GM18861 (cell line): ENCODE results near the gene SACM1L.
"Not testable (repeated sequence)": the region's sequence is repeated elsewhere in the genome, so short reads cannot be mapped to it uniquely, and the experiment has no call there.

ENCODE experiments used
- ATAC-seq: cut with Tn5 transposase; IDR thresholded peaks from one replicate; pipeline ENCODE4 v1.9.1; 2021; ENCODE audit not compliant: unreplicated experiment

The SACM1L gene

DNA sequence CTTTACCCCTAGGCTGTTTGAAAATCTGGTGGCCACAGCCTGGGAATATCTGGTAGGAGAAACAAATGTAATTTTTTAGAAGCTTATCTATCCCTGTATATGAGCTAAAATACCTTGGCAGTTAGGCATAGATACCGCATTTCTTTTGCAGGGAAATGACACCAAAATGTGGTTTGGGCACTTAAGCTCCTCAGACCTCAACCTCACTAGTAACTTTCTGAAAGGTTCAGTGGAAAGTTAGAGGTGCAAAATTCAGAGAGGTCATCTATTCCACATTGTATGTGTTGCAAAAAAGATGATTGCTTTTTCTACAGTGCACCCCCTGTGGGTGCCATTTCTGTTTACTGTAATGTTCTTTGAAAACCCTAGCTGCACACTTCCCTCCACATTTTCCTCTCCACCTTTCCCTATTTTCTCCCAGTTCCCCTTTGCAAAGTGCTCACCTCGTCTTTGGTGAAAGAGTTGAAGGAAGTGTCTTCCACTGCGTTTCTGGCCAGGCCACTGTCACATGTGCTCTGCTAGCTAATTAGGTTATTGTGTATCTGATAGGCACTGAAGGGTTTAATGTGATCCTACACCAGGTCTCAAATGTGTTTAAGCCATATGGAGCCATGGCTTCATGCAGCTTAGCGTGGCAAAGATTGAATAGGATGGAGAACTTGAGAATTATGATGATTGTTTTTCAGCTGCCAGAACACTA is 1.3 kb downstream of the SACM1L start:
- ATAC-seq, result no peak

DNA sequence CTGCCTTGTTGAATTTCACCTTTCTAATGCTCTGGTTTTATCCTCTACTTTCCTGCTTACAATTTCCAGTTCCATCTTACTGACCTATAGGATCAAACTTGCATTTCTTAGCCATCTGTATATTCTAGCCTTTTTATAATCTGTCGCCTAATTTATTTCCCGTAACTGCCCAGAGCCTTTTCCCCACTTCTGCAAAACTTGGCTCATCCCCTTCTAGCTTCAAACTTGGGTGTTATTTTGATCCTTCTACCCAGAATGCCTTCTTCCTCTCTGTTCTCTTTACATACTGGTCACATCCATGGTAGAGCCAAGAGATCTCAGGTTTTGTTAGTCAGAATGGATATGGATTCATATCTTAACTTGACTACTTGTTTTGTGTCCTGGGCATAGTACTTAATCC is 2.6 kb downstream of the SACM1L start:
- ATAC-seq, result no peak

DNA sequence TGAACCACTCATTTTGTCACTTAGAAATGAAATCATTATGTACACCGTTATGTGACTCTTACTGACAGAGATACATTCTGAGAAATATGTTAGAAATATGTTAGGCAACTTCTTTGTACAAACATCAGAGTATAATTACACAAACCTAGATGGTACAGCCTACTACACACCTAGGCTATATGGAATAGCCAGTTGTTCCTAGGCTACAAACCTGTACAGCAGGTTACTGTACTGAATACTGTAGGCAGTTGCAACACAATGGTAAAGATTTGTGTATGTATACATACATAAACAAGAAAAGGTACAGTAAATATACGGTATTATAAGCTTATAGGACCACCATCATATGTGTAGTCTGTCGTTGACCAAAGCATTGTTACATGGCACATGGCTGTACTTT is 3.7 kb downstream of the SACM1L start:
- ATAC-seq, result no peak

DNA sequence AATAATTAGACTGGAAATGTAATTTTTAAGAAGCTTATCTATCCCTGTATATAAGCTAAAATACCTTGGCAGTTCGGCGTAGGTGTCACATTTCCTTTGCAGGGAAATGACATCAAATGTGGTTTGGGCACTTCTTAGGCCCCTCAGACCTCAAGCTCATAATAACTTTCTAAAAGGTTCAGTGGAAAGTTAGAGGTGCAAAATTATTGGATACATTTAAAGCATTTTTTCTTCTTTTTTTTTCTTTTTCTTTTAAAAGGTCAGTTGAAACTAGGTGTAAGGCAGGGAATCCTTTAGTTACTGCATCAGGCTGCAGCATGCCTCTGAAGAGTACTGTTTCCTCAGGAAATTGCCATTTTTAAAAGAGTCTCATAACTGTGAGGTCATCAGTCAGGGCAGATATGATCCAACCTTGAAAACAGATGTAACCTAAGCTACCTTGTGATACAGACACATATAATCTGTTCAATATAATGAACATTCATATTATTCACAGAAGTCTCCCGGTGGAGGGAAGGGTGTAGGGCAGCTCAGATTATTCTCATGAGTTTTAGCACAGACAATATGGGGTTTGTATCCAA is 4.8 kb downstream of the SACM1L start:
- no peak for ATAC-seq

DNA sequence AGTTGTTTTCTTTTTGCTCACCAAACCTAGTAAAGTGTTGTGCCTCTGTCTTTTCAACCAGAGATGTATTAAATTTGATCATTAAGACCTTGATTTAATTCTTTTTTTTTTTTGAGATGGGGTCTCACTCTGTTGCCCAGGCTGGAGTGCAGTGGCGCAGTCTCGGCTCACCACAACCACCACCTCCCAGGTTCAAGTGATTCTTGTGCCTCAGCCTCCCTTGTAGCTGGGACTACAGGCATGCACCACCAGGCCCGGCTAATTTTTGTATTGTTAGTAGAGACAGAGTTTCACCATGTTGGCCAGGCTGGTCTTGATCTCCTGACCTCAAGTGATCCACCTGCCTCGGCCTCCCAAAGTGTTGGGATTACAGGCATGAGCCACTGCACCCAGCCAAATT is 6.0 kb downstream of the SACM1L start:
- not testable (repeated sequence) for ATAC-seq

DNA sequence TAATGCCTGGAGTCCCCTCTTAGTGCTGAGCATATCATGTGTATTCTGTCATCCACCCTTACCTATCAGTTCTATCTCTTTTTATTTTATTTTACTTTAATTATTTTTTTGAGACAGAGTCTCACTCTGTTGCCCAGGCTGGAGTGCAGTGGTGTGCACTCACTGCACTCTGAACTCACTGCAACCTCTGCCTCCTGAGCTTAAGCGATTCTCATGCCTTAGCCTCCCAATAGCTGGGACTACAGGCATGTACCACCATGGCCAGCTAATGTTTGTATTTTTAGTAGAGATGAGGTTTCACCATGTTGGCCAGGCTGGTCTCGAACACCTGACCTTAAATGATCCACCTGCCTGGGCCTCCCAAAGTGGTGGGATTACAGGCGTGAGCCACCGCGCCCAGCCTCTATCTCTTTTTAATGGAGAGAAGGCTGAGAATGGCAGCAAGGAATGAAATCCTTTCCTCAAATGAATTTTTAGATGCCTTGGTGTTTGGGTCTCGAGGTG is 11.4 kb downstream of the SACM1L start:
- no peak for ATAC-seq

DNA sequence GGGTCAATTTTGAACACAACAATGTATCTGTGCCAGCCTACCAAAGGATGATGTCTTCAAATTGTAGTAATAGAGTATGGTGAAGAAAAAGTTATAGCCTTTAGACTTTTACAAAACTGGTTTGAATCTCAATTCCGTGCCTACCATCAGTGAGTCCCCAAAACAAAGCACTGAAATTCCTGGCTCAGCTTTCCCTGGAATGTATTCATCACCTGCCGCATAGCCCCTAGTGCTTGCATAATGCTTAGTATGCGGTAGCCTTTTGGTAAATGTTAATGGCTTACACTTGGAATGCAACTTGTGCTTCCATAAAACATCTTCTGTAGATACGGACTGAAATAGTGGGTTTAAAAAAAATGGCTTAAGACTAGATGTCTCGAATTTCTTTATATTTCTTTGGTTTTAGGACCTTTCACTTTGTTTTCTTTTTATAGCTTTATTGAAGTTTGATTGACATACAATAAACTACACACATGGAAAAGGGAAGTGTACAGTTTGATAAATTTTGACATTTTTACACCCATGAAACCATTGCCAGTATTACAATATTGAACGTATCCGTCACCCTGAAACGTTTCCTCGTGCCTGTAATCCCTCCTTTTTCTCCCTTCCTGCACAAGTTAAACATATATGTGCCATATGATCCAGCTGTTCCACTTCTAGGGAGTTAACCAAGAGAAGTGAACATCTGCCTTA is 12.1 kb downstream of the SACM1L start:
- ATAC-seq, result no peak

DNA sequence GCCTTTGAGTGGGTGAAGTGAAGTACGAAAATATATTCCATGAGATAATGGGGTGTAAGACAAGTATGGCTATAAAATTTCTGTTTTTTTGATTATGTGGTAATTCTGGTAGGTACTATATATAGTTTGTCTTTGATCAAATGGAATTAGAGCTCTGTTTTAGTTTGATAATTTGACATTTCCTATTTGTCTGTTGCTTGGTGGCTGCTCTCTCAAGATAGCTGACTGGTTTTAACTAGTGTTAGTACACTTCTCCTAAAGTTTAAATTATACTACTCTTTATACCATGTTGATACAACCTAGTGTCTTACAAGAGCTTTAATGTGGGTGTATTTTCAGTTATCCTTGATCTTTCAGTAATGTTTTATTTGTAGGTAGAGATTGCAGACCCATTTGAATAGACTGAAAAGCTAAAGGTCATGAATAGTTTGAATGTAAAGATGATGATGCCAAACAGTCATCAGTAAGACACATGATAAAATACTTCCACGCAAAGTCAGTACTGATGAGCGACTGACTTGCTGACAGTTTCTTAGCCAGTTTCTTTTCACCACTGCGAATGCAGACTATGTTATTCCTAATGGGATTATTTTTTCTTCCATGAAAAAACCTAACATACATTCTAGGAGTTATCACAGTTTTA is 15.2 kb downstream of the SACM1L start:
- ATAC-seq, result no peak

DNA sequence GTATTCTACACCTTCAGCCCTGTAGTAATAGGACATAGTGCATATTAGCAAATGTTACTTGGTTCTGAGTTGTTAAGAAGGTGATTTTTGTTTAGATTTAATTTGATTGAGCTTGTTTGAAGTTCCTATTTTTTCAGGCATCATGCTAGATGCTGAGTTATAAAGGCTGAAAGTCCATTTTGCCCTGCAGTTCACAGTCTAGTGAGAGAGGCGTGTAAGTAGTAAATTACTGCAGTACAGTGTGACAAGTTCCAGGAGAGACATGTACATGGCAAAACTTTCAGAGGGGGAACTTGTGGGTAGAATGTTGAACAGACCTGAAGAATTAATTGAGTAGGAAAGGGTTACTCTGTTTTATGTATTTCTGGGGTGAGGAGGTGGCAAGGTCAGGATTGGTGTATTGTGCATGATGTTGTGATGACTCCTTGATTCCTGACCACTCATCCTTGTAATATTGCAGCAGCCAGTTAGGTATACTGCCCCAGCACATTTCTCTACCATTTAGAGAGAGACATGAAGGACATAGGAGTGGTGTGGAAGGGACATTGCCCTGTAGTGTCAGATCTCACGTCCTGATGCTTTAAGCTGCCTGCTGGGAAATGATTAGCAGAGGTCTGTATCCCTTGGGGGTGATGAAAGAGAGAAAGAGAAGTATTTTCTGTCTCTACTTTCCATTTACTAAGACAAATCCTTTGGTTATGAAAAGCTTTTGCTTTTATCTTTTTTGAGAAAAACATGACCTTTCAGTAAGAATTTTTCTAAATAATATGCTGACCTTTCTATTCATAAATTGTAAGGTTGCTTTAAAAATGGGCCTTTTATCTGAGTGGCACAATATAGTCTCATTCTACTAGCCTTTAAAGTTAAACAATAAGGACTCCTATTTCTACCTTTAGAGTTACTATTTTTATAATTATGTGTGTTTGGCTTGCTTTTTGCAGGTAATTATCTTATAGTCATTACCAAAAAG is 16.9 kb downstream of the SACM1L start:
- peak; percentile 58 for ATAC-seq

DNA sequence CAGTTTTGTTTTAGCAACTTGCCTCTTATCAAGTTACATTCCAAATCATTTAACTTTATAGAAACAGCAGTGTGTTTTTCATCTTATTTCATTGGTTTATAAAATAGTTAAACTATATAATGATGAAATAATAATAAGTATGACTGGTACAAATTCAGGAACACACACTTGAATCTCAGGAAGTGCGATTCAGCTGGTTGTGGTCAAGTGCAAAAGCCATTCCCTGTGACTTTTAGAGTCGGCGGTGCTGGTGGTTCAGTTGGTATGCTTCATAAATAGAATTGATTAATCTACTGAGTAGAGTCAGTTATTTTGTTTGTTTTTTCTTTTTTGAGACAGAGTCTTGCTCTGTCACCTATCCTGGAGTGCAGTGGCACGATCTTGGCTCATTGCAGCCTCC is 22.7 kb downstream of the SACM1L start:
- no peak for ATAC-seq

DNA sequence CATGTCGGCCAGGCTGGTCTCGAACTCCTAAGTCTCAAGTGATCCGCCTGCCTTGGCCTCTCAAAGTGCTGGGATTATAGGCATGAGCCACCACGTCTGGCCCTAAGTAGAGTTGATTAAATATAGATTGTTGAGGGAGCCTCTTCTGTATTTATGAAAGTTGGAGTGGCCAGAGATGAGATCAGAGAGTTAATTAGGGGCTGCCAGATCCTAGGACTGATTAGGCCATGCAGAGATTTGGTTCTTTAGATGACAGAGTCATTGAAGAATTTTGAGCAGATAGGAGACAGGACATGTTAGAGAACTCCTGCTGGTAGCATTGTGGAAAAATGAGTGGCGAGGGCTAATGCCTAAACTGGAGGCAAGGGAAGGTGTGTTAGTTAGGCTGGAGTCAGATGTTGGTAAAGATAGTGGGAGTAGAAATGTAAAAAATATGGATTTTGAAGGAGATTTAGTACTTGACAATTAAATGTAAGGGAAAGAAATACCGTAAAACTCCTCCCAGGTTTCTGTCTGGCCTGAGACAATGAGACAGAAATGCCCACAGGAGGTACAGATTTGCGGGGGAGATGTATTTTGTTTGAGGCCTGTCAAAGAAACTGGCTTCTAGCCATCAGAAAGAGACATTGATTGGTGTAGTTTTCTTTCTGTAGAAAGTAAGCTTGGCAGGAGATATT is 23.4 kb downstream of the SACM1L start:
- no peak for ATAC-seq

DNA sequence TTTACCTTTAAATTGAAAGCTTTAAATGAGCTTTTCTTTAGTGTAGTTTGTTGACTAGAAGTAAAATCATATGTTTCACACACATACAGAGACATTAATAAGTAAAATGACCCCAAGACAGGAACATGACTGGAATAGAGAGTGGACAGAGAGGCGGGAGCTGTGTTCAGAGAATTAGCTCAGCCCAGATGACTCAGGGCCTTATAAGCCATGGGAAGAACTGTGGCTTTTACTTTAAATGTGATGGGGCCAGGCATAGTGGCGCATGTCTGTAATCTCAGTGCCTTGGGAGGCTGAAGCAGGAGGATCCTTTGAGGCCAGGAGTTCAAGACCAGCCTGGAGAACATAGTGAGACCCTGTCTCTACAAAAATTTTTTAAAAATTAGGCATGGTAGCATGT is 26.7 kb downstream of the SACM1L start:
- no peak for ATAC-seq

DNA sequence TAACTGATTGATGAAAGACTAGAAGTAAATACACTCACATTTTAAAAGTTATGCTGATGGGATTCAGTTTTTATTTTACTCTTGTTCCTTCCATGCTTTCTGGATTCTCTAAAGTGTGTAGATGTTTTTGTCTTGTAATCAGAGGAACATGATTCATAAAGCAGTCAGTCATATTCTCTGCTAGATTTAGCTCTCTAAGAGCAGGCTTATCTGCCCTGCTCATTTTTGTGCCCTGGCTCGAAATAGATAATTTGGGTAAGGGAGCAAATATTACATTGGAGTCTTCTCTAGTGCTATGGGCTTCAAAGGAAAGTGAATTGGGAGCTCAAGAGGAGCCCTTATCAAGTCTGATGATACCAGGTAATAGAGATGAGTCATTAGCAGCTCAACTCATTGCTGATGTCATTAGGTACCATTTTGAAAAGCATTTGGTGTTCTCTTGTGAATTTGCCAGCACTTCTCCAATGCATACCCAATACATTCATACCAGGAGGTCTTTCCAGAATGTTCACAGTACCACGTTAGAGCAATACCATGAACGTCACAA is 27.7 kb downstream of the SACM1L start:
- ATAC-seq, result no peak

DNA sequence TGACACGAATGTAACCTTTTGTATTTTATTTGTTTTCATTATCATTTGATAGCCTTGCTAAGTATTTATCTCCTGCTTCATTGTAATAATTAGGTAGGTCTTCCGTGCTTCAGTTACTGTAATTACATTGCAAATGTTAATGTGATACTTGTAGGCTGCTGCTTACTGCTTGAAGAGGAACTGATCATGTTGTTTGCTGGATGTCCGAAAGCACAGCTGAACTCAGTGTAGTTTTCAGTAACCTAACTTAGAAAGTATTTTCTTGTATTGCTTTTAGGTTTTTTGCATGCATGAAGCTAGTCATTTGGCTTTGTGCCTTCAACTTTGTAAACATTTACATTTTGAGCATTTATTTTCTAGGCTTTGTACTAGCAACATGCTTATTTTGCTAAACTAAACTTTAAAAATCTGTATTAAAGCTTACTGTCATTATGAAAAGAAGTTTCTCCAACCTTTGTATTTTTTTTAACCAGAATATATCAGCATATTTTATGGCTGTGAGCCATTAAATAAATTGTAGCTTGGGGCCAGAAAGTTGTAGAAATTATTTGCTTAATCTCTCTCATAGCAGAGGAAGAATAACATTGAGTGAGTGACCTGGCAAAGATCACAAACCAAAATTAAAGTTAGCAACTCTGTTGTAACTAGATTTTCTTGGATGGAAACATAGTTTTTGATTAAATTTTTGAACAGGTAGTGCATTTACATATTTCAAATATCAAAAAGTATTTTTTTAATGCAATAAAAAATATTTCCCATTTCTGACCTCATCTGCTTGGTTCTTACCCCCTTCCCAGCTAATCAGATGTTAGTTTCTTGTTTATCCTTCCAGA is 30.7 kb downstream of the SACM1L start:
- no peak for ATAC-seq

DNA sequence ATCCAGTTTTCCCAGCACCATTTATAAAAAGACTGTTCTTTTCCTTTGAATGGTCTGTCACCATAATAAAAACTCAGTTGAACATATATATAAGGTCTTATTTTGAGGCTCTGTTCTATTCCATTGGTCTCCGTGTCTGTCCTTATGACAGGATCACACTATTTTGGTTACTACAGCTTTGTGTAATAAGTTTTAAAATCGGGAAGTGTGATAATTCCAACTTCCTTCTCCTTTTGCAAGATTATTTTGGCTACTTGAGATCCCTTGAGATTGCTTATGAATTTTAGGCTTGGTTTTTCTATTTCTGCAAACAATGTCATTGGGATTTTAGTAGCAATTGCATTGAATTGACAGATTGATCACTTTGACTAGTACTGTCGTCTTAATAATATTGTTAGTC is 35.7 kb downstream of the SACM1L start:
- no peak for ATAC-seq

DNA sequence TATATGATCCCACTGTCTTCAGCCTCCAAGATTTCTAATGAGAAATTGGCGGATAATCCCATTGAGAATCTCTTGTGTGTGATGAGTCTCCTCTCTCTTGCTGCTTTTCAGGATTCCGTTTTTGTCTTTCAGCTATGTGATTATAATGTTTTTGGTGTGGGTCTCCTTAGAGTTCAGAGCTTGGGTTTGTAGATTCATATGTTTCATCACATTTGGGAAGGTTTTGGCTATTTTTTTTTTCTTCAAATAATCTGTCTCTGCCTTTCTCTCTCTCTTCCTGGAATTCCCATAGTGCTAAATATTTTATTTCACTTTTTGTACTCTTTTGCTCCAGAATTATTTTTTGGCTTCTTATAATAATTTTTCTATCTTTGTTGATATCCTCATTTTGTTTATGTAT is 40.4 kb downstream of the SACM1L start:
- ATAC-seq, result no peak

DNA sequence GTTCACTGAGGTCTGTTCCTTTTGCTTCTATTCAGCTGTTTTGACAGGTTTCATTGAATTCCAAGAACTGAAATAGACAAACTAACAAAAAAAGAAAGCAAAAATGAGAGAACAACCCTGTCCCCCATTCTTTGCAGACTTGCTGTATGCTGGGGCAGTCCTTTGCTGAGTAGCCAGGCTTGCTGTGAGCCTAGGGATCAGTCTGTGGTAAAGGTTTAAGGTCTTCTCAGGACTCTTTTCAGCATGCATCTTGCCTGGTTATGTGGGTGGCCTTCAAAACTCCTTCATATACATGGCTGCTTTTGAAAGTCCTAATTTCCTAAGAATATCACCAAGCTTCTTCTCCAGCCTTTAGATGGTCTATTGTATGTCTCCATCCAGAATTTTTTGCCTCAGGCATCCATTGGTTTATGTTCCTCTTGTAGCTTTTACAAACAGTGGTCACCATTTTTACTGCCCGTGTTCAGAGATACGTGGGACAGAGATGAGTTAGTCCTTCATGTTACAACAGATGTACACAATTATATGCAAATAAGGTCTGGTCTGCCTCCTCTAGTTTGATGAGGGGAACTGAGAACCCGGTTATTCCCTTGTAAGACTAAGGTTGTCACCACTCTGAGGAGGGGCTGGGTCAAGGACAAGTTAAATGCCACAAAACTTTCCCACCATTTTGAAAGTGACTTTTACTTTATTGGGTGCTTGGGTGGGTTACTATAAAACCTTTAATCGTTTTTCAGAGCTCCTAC is 41.4 kb downstream of the SACM1L start:
- ATAC-seq, result no peak

DNA sequence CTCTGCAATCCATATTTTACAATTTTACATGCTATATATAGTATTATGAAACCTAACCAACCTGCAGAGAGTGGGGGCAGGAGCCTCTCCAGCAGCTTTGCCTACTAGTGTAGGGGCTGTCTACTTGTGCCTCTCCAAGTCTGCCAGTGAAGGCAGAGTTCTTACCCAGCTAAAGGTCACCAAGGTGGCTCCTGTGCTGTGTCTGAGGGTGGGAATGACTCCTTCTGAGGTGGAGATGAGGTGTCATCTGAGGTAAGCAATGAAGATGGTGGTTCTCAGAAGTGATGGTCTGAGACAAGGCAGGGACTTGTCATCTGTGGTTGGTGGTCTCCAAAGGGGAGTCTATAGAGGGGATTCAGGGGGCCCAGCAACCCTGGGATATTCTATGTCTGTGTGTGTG is 47.5 kb downstream of the SACM1L start:
- ATAC-seq, result no peak
